Activated naive CD4-positive, alpha-beta T cell treated with anti-CD3 and anti-CD28 coated beads, Interleukin-2, amount 50 U/mL, for 24 hours (primary cell): ENCODE results near the gene PRUNE2.
"Not testable (repeated sequence)": the region's sequence is repeated elsewhere in the genome, so short reads cannot be mapped to it uniquely, and the experiment has no call there.

Source experiments
- H3K27ac Mint-ChIP-seq: one replicate; pipeline ENCODE4 v1.8.0; 2021; ENCODE audit warnings: mild to moderate bottlenecking, mixed read lengths
- H3K27me3 Mint-ChIP-seq: one replicate; pipeline ENCODE4 v1.8.0; 2021; ENCODE audit warnings: mixed read lengths
- H3K36me3 Mint-ChIP-seq: one replicate; pipeline ENCODE4 v1.8.0; 2021; ENCODE audit warnings: mixed read lengths
- H3K4me1 Mint-ChIP-seq: one replicate; pipeline ENCODE4 v1.8.0; 2021; ENCODE audit warnings: mixed read lengths
- H3K4me3 Mint-ChIP-seq: one replicate; pipeline ENCODE4 v1.8.0; 2021; ENCODE audit warnings: mild to moderate bottlenecking, mixed read lengths
- H3K9me3 Mint-ChIP-seq: one replicate; pipeline ENCODE4 v1.8.0; 2021; ENCODE audit warnings: mixed read lengths

PRUNE2 gene, protein sequence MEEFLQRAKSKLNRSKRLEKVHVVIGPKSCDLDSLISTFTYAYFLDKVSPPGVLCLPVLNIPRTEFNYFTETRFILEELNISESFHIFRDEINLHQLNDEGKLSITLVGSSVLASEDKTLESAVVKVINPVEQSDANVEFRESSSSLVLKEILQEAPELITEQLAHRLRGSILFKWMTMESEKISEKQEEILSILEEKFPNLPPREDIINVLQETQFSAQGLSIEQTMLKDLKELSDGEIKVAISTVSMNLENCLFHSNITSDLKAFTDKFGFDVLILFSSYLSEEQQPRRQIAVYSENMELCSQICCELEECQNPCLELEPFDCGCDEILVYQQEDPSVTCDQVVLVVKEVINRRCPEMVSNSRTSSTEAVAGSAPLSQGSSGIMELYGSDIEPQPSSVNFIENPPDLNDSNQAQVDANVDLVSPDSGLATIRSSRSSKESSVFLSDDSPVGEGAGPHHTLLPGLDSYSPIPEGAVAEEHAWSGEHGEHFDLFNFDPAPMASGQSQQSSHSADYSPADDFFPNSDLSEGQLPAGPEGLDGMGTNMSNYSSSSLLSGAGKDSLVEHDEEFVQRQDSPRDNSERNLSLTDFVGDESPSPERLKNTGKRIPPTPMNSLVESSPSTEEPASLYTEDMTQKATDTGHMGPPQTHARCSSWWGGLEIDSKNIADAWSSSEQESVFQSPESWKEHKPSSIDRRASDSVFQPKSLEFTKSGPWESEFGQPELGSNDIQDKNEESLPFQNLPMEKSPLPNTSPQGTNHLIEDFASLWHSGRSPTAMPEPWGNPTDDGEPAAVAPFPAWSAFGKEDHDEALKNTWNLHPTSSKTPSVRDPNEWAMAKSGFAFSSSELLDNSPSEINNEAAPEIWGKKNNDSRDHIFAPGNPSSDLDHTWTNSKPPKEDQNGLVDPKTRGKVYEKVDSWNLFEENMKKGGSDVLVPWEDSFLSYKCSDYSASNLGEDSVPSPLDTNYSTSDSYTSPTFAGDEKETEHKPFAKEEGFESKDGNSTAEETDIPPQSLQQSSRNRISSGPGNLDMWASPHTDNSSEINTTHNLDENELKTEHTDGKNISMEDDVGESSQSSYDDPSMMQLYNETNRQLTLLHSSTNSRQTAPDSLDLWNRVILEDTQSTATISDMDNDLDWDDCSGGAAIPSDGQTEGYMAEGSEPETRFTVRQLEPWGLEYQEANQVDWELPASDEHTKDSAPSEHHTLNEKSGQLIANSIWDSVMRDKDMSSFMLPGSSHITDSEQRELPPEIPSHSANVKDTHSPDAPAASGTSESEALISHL (N-terminal part only)

GRCh38 chr9:76905791-76906646 is at the start of gene PRUNE2:
PRUNE2 (minus strand) TSS chr9:76906114; CDS start chr9:76905963, 151 bp downstream.
- no peaks in the 10 kb centered on the region for H3K4me1 Mint-ChIP-seq
- no peak within 1 kb of the TSS for H3K4me3 Mint-ChIP-seq
- peaks cover 41% of the 10 kb centered on the region for H3K27me3 Mint-ChIP-seq
- no peak within 1 kb of the TSS for H3K27ac Mint-ChIP-seq
- no peaks in the 10 kb centered on the region for H3K9me3 Mint-ChIP-seq
- H3K36me3 Mint-ChIP-seq: no peaks in the 10 kb centered on the region

DNA sequence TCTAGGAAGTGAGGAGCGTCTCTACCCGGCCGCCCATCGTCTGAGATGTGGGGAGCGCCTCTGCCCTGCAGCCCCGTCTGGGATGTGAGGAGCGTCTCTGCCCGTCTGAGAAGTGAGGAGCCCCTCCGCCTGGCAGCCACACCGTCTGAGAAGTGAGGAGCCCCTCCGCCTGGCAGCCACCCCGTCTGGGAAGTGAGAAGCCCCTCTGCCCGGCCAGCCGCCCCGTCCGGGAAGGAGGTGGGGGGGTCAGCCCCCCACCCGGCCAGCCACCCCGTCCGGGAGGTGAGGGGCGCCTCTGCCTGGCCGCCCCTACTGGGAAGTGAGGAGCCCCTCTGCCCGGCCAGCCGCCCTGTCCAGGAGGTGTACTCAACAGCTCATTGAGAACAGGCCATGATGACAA is 49.5 kb upstream of the PRUNE2 start:
- not testable (repeated sequence) for H3K4me3 Mint-ChIP-seq, H3K27me3 Mint-ChIP-seq, H3K27ac Mint-ChIP-seq, H3K9me3 Mint-ChIP-seq, H3K36me3 Mint-ChIP-seq, H3K4me1 Mint-ChIP-seq

DNA sequence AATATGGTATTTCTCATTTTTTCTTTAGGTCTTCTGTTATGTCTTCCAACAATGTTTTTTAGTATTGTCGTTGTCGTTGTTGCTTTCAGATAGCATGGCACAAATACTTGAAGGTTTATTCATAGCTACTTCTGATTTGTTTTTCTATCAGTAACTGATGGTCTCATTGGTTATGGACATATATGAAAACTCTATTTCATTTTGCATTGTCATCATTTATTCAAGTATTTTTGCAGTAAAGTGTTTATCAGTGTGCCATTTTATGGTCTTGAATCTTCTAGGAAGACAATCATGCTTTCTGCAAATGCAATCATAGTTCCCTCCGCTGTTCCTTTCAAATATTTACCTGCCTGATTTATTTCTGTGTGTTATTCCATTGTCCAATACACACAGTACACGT is 44.0 kb upstream of the PRUNE2 start:
- Mint-ChIP-seq H3K4me1 (no peaks in the 10 kb centered on the region), H3K27ac (no peak overlapping the region), H3K27me3 (peaks cover 5% of the 10 kb centered on the region), H3K4me3 (no peak overlapping the region), H3K36me3 (no peaks in the 10 kb centered on the region), H3K9me3 (no peaks in the 10 kb centered on the region)

GRCh38 chr9:76944011-76944410 is 38.1 kb upstream of the PRUNE2 start:
- no peak overlapping the region for H3K4me3 Mint-ChIP-seq
- peaks cover 4% of the 10 kb centered on the region for H3K27me3 Mint-ChIP-seq
- no peaks in the 10 kb centered on the region for H3K36me3 Mint-ChIP-seq
- H3K9me3 Mint-ChIP-seq: no peaks in the 10 kb centered on the region
- H3K27ac Mint-ChIP-seq: no peak overlapping the region
- H3K4me1 Mint-ChIP-seq: no peaks in the 10 kb centered on the region

GRCh38 chr9:76943054-76943453 is 37.1 kb upstream of the PRUNE2 start:
- Mint-ChIP-seq H3K4me1 (no peaks in the 10 kb centered on the region), H3K9me3 (no peaks in the 10 kb centered on the region), H3K27ac (no peak overlapping the region), H3K27me3 (peaks cover 4% of the 10 kb centered on the region), H3K4me3 (no peak overlapping the region), H3K36me3 (no peaks in the 10 kb centered on the region)

DNA sequence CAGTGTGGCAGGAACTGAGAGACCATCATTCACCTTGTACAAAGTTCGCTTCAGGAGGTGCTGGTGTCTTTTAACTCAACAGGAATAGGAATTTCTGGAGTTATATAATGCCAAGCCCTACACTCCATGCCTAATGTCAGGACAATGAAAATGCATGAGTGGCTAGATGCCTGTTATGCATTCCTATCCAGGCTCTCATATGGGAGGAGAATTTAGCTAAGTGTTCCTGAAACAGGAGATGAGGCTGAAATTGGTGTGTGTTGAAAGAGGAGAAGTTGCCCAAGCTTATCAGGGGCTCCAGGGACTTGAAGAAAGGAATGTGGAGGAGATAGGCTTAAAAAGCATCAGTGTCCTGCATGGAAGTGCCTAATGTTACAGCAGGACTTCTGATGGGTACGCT is 26.8 kb upstream of the PRUNE2 start:
- Mint-ChIP-seq H3K36me3 (no peaks in the 10 kb centered on the region), H3K27me3 (peaks cover 2% of the 10 kb centered on the region), H3K9me3 (no peaks in the 10 kb centered on the region), H3K4me1 (no peaks in the 10 kb centered on the region), H3K4me3 (no peak overlapping the region), H3K27ac (no peak overlapping the region)

DNA sequence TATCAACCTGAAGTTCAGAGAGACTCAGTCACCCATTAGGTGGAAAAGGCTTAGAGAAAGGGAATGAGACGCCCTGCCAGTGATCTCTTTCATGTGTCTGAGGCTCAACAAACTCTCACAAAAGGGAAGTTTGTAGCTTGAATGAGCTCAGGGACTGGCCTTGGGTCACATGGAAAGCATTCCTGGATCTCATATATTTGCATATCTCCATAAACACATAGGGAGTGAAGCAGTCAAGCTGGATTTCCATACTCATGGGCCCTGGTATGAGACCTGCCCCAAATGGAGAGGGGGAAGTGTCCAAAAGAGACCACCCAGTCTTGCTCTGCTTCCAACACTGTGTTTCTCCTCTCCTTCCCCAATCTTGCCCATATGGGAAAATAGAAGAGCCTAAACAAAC is 26.4 kb upstream of the PRUNE2 start:
- H3K4me3 Mint-ChIP-seq: no peak overlapping the region
- no peaks in the 10 kb centered on the region for H3K4me1 Mint-ChIP-seq
- H3K36me3 Mint-ChIP-seq: no peaks in the 10 kb centered on the region
- peaks cover 2% of the 10 kb centered on the region for H3K27me3 Mint-ChIP-seq
- H3K27ac Mint-ChIP-seq: no peak overlapping the region
- H3K9me3 Mint-ChIP-seq: no peaks in the 10 kb centered on the region

DNA sequence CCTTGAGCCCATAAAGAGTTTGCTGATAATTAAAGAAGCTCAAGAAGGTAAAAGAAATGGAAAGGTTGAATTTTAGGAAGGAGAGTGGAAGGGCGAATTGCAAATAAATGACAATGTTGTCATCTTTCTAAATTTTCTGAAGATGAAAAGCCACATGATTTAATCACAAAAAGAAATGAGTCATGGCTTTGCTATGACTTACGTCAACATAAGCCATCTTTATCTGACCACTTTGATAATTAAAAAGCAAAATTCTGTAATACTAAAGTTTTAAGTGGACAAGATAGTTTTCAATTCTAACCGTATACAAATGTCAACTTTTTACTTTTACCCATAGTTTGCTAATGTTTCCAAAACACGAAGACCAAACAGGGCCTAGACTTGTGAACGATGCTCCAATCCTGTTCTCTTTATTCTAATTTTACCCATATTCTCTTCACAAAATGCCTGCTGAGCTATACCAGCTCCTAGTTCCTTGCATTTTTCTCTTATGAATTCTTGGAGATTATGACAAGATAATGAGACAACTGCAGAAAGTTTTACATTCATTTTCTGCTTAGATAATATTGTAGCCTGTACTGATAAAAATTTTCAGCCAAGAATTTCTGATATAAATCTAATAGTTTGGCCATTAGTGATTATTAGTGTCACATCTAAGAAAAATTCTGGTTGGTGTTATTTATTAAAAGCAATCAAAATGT is 21.8 kb upstream of the PRUNE2 start:
- H3K4me3 Mint-ChIP-seq: no peak overlapping the region
- H3K27me3 Mint-ChIP-seq: peaks cover 2% of the 10 kb centered on the region
- H3K4me1 Mint-ChIP-seq: no peaks in the 10 kb centered on the region
- H3K9me3 Mint-ChIP-seq: no peaks in the 10 kb centered on the region
- H3K36me3 Mint-ChIP-seq: no peaks in the 10 kb centered on the region
- no peak overlapping the region for H3K27ac Mint-ChIP-seq

DNA sequence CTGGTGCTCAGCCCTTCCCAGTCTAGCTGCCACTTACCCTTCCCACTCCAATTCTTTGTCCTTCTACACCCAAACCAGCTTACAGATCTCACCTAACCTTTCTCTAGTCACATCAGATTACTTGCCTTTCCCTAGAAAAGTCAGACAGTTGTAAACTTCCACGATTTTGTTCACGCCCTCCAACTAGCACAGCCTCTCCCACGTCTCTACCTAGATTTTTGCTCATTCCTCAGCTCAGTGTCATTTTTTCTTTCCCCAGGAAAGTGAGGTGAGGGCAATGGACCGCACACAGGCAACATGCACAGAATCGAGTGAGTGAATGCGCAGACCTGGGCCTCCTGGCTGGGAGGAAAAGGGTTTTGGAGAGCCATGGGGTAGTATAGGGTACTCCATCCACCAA is 20.9 kb upstream of the PRUNE2 start:
- Mint-ChIP-seq H3K4me3 (no peak overlapping the region), H3K9me3 (no peaks in the 10 kb centered on the region), H3K4me1 (no peaks in the 10 kb centered on the region), H3K36me3 (no peaks in the 10 kb centered on the region), H3K27ac (no peak overlapping the region), H3K27me3 (peaks cover 2% of the 10 kb centered on the region)

GRCh38 chr9:76926324-76926741 is 20.4 kb upstream of the PRUNE2 start:
- H3K4me1 Mint-ChIP-seq: no peaks in the 10 kb centered on the region
- H3K27ac Mint-ChIP-seq: no peak overlapping the region
- H3K36me3 Mint-ChIP-seq: no peaks in the 10 kb centered on the region
- no peak overlapping the region for H3K4me3 Mint-ChIP-seq
- H3K9me3 Mint-ChIP-seq: no peaks in the 10 kb centered on the region
- peaks cover 3% of the 10 kb centered on the region for H3K27me3 Mint-ChIP-seq

DNA sequence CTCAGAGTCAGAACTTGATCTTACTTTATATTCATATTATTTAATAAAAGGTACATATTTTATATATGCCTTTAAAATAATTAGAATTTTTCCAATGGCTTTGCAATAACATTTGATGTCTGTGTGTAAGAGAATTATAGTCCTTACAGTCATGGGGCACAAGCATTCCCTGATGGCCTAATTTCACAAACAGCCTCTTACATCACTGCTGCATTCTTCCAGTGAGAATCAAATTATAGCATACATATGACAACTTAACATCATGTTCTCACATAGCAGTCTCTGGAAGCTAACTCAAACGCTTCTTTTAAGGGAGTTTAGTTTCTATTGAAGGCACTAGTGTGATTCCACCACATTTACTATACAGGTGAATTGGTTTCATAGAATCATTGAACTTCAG is 15.3 kb upstream of the PRUNE2 start:
- Mint-ChIP-seq H3K27ac (no peak overlapping the region), H3K36me3 (no peaks in the 10 kb centered on the region), H3K9me3 (no peaks in the 10 kb centered on the region), H3K4me3 (no peak overlapping the region), H3K4me1 (no peaks in the 10 kb centered on the region), H3K27me3 (peaks cover 5% of the 10 kb centered on the region)

DNA sequence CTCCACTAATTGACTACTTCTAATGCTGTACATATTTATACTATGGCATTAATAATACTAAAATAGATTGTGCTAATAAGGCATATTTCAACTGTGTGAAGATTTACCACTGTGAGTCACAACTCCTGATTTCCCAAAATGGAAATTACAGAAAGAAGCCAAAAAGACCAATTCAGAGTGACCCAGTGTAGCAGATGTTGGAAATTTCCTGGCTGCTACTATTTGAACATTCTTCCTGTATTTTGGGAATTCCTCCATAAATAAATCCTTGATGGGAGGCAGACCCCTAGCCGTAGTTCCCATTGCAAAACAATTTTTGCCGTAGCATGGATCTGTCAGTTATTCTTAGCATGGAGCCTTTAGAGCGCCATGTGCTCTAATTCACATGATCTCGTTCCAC is 11.4 kb upstream of the PRUNE2 start:
- H3K36me3 Mint-ChIP-seq: no peaks in the 10 kb centered on the region
- no peak overlapping the region for H3K4me3 Mint-ChIP-seq
- peaks cover 15% of the 10 kb centered on the region for H3K27me3 Mint-ChIP-seq
- no peaks in the 10 kb centered on the region for H3K4me1 Mint-ChIP-seq
- no peaks in the 10 kb centered on the region for H3K9me3 Mint-ChIP-seq
- no peak overlapping the region for H3K27ac Mint-ChIP-seq

DNA sequence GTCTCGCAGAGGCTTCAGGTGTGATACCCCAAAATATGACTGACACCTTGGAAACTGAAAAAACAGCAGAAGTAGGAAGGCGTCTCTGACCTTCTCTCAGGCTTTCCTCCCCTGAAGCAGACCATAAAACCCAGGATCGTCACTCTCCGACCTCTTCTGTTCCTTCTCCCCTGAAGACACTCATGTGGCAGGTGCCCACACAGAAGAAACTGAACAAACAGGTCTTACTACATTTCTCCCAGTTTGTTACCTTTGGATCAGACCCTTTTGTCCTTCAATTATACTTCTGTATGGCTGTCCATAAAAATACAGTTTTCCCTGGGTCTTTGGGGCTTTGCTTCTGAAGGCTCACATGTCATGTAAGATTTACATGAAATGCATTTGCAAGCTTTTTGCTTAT is 10.3 kb upstream of the PRUNE2 start:
- Mint-ChIP-seq H3K4me1 (no peaks in the 10 kb centered on the region), H3K27ac (no peak overlapping the region), H3K36me3 (no peaks in the 10 kb centered on the region), H3K27me3 (peaks cover 14% of the 10 kb centered on the region), H3K9me3 (no peaks in the 10 kb centered on the region), H3K4me3 (no peak overlapping the region)

- H3K36me3 Mint-ChIP-seq: no peaks in the 10 kb centered on the region
- H3K27ac Mint-ChIP-seq: no peak overlapping the region
- no peaks in the 10 kb centered on the region for H3K9me3 Mint-ChIP-seq
- peaks cover 24% of the 10 kb centered on the region for H3K27me3 Mint-ChIP-seq
- H3K4me1 Mint-ChIP-seq: no peaks in the 10 kb centered on the region
- H3K4me3 Mint-ChIP-seq: no peak overlapping the region
Measured at GRCh38 chr9:76913467-76913866, 7.6 kb upstream of the PRUNE2 start.
